Astrocyte (in vitro differentiated cells and primary cell): Measurements from ENCODE around the gene DIP2C. TPM values are rescaled to one million over a fixed set of nuclear protein-coding genes. Genes with fewer than 3 reads are reported as not detected.

Experiments
- DNase-seq: peaks from one replicate; pipeline ENCODE4 v3.0.0-alpha.2; 2010; ENCODE audit warnings: low read depth
- FAIRE-seq: peaks from 2 replicates; lab custom pipeline; 2011; peaks lifted over from hg19 to GRCh38; lab: Jason Lieb, UNC
- H2AFZ ChIP-seq: 2 replicates; pipeline ENCODE4 v1.6.0; 2012; ENCODE audit warnings: low read depth, low read length, inconsistent platforms
- H3K27ac ChIP-seq: 2 replicates; pipeline ENCODE4 v1.5.1; 2011; ENCODE audit warnings: low read depth, low read length, inconsistent platforms
- H3K27me3 ChIP-seq: 2 replicates; pipeline ENCODE4 v1.6.0; 2011; ENCODE audit warnings: low read length, inconsistent platforms; ENCODE audit not compliant: insufficient read depth
- H3K36me3 ChIP-seq: 2 replicates; pipeline ENCODE4 v1.5.1; 2011; ENCODE audit warnings: low read length, inconsistent platforms; ENCODE audit not compliant: insufficient read depth
- H3K4me1 ChIP-seq: 2 replicates; pipeline ENCODE4 v1.5.1; 2011; ENCODE audit warnings: low read length, inconsistent platforms; ENCODE audit not compliant: insufficient read depth
- H3K4me2 ChIP-seq: 2 replicates; pipeline ENCODE4 v1.6.0; 2012; ENCODE audit warnings: low read length, inconsistent platforms
- H3K4me3 ChIP-seq: 2 replicates; pipeline ENCODE4 v1.5.1; 2011; ENCODE audit warnings: low read depth, mild to moderate bottlenecking, low read length, inconsistent platforms; ENCODE audit not compliant: insufficient read depth
- H3K79me2 ChIP-seq: 2 replicates; pipeline ENCODE4 v1.6.0; 2012; ENCODE audit warnings: mild to moderate bottlenecking, low read length, inconsistent platforms; ENCODE audit not compliant: insufficient read depth
- H3K9ac ChIP-seq: 2 replicates; pipeline ENCODE4 v1.6.0; 2012; ENCODE audit warnings: mild to moderate bottlenecking, low read length, inconsistent platforms
- H3K9me3 ChIP-seq: 2 replicates; pipeline ENCODE4 v1.5.1; 2012; ENCODE audit warnings: low read depth, mild to moderate bottlenecking, low read length, inconsistent platforms; ENCODE audit not compliant: insufficient read depth
- H4K20me1 ChIP-seq: 2 replicates; pipeline ENCODE4 v1.6.0; 2012; ENCODE audit warnings: low read length, inconsistent platforms; ENCODE audit not compliant: insufficient read depth
- H3K27ac Mint-ChIP-seq: one replicate; pipeline ENCODE4 v1.8.0; 2021; ENCODE audit warnings: mild to moderate bottlenecking, mixed read lengths; ENCODE audit not compliant: unreplicated experiment
- H3K27me3 Mint-ChIP-seq: one replicate; pipeline ENCODE4 v1.8.0; 2021; ENCODE audit warnings: low read depth, mixed read lengths; ENCODE audit not compliant: unreplicated experiment
- H3K36me3 Mint-ChIP-seq: one replicate; pipeline ENCODE4 v1.8.0; 2021; ENCODE audit warnings: low read depth, mixed read lengths; ENCODE audit not compliant: unreplicated experiment
- H3K4me1 Mint-ChIP-seq: one replicate; pipeline ENCODE4 v1.8.0; 2021; ENCODE audit warnings: low read depth, mixed read lengths; ENCODE audit not compliant: unreplicated experiment
- H3K4me3 Mint-ChIP-seq: one replicate; pipeline ENCODE4 v1.8.0; 2021; ENCODE audit warnings: mild to moderate bottlenecking, moderate library complexity, mixed read lengths; ENCODE audit not compliant: unreplicated experiment
- H3K9me3 Mint-ChIP-seq: one replicate; pipeline ENCODE4 v1.8.0; 2021; ENCODE audit warnings: mild to moderate bottlenecking, mixed read lengths; ENCODE audit not compliant: unreplicated experiment
- EZH2 ChIP-seq: IDR thresholded peaks from 2 replicates; pipeline ENCODE4 v1.6.1; 2012; ENCODE audit warnings: mild to moderate bottlenecking, low read length, inconsistent platforms; ENCODE audit not compliant: insufficient read depth
- total RNA-seq: library from RNA; stranded (reverse); gene quantifications from 2 replicates; pipeline ENCODE4 v1.2.1, GENCODE V29; 2021
- TF ChIP-seq, protein P1 (sequence below): IDR thresholded peaks from 2 replicates; pipeline ENCODE4 v1.5.1; 2011; ENCODE audit warnings: low read depth, mild to moderate bottlenecking, inconsistent platforms, low read length, moderate library complexity; ENCODE audit not compliant: insufficient read depth

DIP2C gene
- total RNA-seq, 1 donor from 2014 or later, result 27.3 TPM

DNA sequence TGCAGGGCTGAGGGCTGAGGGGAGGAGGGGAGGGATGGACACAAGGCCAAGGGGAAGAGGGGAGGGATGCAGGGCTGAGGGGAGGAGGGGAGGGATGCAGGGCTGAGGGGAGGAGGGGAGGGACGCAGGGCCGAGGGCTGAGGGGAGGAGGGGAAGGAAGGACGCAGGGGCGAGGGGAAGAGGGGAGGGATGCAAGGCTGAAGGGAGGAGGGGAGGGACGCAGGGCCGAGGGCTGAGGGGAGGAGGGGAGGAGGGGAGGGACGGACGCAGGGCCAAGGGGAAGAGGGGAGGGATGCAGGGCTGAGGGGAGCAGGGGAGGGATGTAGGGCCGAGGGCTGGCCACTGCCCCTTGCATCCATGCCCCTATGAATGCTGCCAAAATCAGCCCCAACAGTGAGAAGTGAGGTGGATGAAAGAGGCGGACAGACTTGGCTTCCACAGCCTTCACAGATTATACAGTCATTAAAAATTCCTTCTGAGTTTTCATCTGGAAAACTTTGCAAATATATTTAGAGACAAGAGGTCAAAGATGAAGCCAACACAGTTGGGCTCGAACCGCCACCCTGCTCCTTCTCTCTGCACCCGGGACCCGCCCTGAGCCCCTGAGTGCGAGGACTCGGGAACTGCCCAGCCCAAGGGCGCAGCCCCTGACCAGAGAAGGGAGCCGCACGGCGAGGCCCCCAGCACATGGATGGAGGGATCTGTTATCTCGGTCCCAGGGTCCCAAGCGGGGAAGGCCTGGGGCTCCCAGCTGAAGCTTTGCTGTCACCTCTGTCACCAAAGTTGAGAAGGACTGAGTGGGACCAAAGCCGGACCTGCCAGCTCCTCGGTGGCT, 65.8 kb downstream of the DIP2C start:
- peak overlapping the region; percentile 6 for H3K27ac Mint-ChIP-seq
- no peaks in the 10 kb centered on the region for H3K27me3 Mint-ChIP-seq

DNA sequence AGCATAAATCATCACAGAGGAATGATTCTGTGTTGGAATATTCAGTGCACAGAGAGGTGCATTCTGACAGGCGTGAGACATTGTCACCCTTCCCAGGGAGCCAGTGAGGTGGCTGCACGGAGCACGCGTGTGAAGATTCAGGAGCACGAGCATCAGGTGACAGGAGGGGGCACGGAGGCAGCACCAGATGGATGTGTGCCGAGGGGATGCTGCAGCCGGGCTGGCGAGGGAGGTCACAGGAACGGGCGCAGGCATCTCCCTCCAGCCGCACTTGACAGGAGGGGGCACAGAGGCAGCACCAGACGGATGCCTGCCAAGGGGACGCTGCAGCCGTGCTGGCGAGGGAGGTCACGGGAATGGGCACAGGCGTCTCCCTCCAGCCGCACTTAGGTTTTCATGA, 66.5 kb downstream of the DIP2C start:
- no peak for FAIRE-seq
- Histone ChIP-seq H3K79me2 (peaks cover 91% of the 10 kb centered on the region), H2AFZ (no peak overlapping the region), H3K4me1 (peaks cover 25% of the 10 kb centered on the region), H3K9ac (no peak overlapping the region), H3K9me3 (no peaks in the 10 kb centered on the region), H4K20me1 (peaks cover 70% of the 10 kb centered on the region), H3K27me3 (no peaks in the 10 kb centered on the region), H3K36me3 (no peaks in the 10 kb centered on the region), H3K27ac (no peak overlapping the region), H3K4me3 (no peak overlapping the region), H3K4me2 (no peak overlapping the region)
- Mint-ChIP-seq H3K27me3 (no peaks in the 10 kb centered on the region), H3K4me3 (no peak overlapping the region), H3K4me1 (peaks cover 50% of the 10 kb centered on the region), H3K27ac (peak overlapping the region; percentile 73), H3K9me3 (no peaks in the 10 kb centered on the region), H3K36me3 (peaks cover 12% of the 10 kb centered on the region)
- TF ChIP-seq, protein P1, sequence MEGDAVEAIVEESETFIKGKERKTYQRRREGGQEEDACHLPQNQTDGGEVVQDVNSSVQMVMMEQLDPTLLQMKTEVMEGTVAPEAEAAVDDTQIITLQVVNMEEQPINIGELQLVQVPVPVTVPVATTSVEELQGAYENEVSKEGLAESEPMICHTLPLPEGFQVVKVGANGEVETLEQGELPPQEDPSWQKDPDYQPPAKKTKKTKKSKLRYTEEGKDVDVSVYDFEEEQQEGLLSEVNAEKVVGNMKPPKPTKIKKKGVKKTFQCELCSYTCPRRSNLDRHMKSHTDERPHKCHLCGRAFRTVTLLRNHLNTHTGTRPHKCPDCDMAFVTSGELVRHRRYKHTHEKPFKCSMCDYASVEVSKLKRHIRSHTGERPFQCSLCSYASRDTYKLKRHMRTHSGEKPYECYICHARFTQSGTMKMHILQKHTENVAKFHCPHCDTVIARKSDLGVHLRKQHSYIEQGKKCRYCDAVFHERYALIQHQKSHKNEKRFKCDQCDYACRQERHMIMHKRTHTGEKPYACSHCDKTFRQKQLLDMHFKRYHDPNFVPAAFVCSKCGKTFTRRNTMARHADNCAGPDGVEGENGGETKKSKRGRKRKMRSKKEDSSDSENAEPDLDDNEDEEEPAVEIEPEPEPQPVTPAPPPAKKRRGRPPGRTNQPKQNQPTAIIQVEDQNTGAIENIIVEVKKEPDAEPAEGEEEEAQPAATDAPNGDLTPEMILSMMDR, result no peak
- TF ChIP-seq EZH2, result no peak
- no peak for DNase-seq

More for the DNA sequence above, 65.8 kb downstream of the DIP2C start:
- no peaks in the 10 kb centered on the region for H3K9me3 ChIP-seq
- Mint-ChIP-seq H3K36me3 (peaks cover 12% of the 10 kb centered on the region), H3K4me1 (peaks cover 43% of the 10 kb centered on the region), H3K9me3 (no peaks in the 10 kb centered on the region), H3K4me3 (no peak overlapping the region)
- H3K9ac ChIP-seq, result peak overlapping the region; percentile 82
- peak overlapping the region; percentile 94 for H3K27ac ChIP-seq
- TF ChIP-seq, protein P1, result no peak
- TF ChIP-seq EZH2, result no peak
- H3K79me2 ChIP-seq, result peaks cover 91% of the 10 kb centered on the region
- no peaks in the 10 kb centered on the region for H3K27me3 ChIP-seq
- peak overlapping the region; percentile 85 for H3K4me2 ChIP-seq
- peaks cover 71% of the 10 kb centered on the region for H4K20me1 ChIP-seq
- no peaks in the 10 kb centered on the region for H3K36me3 ChIP-seq
- no peak overlapping the region for H3K4me3 ChIP-seq
- DNase-seq (peak; percentile 44), FAIRE-seq (no peak)
- H3K4me1 ChIP-seq, result peaks cover 25% of the 10 kb centered on the region
- no peak overlapping the region for H2AFZ ChIP-seq
